ENCODE measurements around the gene ATG4C.

DNA sequence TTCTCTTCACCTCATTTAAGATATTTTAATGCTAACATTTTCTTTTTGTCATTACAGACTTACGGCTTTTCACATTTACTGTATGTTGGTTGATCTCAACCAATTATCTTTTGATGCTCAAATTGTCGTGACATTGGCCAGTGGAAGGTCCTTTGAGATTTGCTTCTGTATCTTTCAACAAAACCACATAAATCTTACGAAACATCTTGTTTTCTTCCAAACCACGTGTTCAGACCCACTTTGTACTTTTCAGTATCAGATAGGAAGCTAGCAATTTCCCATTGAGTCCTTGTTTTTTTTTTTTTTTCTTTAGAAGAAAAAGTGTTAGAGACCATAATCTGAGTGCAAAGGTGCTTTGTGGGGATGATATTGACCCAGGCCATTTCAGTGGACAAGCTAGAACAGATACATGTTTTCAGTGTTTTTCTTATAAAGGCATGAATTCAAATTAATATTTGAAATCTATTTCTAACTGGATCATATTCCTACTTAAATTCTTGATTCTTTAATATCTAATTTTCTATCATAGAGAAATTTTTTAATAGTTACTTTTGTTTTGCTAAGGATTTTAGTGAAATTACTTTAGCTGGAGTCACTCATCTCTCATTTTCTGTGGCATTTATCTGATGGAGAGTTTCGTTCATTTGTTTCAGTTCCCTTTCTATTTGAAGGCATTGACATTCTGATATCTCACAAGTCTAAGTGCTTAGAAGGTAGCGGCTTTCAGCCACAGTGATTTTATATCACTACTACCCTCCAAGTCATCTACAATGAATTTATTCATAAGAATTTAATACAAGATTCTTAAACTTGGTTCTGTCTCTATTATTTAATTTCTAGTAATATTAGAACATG is 26.7 kb downstream of the ATG4C start:
- TF ChIP-seq CTCF (IDR thresholded peaks at IDR 0.05) (no peak), EP300 (IDR thresholded peaks at IDR 0.05) (no peak), POLR2A (IDR thresholded peaks at IDR 0.05) (no peak)

All from ovary (tissue), 3 donors.